ENCODE measurements around the gene LAPTM5. TPM values are rescaled to one million over a fixed set of nuclear protein-coding genes. Genes with fewer than 3 reads are reported as not detected.

The LAPTM5 gene
- total RNA-seq, 1 experiment from 2014 or later, result 0.15 TPM

GRCh38 chr1:30683699-30684098, 73.9 kb downstream of the LAPTM5 start:
- H2BK12ac ChIP-seq (ENCODE audit: insufficient read length, low read depth, low read length), result no peak overlapping the region
- H2AFZ ChIP-seq (ENCODE audit: low read length), result no peak overlapping the region
- no peak overlapping the region for H3T11ph ChIP-seq (ENCODE audit: low read length)
- Mint-ChIP-seq H3K27ac (no peak overlapping the region), H3K27me3 (ENCODE audit: low read depth) (peaks cover 35% of the 10 kb centered on the region), H3K9me3 (peaks cover 3 to 9% of the 10 kb centered on the region in 2 experiments; a peak in 4 of 5 replicates), H3K4me1 (peaks cover 10 to 16% of the 10 kb centered on the region in 2 experiments), H3K36me3 (ENCODE audit: insufficient read depth in 1 of 3, low read depth in 3 of 3) (no peaks in the 10 kb centered on the region; a peak in 2 of 7 replicates), H3K4me3 (no peak overlapping the region)
- no peaks in the 10 kb centered on the region for H3K79me1 ChIP-seq (ENCODE audit: insufficient read depth, low read depth, low read length, poor library complexity, severe bottlenecking)
- no peak overlapping the region for H3K27ac ChIP-seq (ENCODE audit: insufficient read length, low read depth, low read length)
- no peak overlapping the region for H4K91ac ChIP-seq (ENCODE audit: insufficient read length, low read depth, low read length)
- H3K4me2 ChIP-seq (ENCODE audit: insufficient read depth, insufficient read length, low read length), result no peak overlapping the region
- H3K23ac ChIP-seq (ENCODE audit: insufficient read length, low read depth, low read length), result no peak overlapping the region
- H2BK5ac ChIP-seq (ENCODE audit: insufficient read length, low read length), result no peak overlapping the region
- peaks cover 4% of the 10 kb centered on the region; the same call in 1 of the 2 replicates for H3K4me1 ChIP-seq (ENCODE audit: insufficient read depth, low read length)
- no peak overlapping the region for H3K14ac ChIP-seq (ENCODE audit: insufficient read depth, low read length)
- no peaks in the 10 kb centered on the region for H3K23me2 ChIP-seq (ENCODE audit: insufficient read length, low read depth, low read length, poor library complexity, severe bottlenecking)
- no peak overlapping the region for H4K5ac ChIP-seq (ENCODE audit: insufficient read length, low read depth, low read length)
- no peak overlapping the region for H2BK120ac ChIP-seq (ENCODE audit: low read depth, low read length, poor library complexity, severe bottlenecking)
- H3K27me3 ChIP-seq (ENCODE audit: insufficient read depth, low read length), result no peaks in the 10 kb centered on the region
- WGBS (ENCODE audit: extremely low coverage, insufficient read length, low lambda C conversion rate), result no CpG with 5 or more reads among the region's 5 CpGs
- no peak overlapping the region for H3K9ac ChIP-seq (ENCODE audit: extremely low read depth, insufficient read length, low read length)
- no peaks in the 10 kb centered on the region for H3K9me3 ChIP-seq (ENCODE audit: control insufficient read depth, low read depth, low read length)
- TF ChIP-seq, protein P1, sequence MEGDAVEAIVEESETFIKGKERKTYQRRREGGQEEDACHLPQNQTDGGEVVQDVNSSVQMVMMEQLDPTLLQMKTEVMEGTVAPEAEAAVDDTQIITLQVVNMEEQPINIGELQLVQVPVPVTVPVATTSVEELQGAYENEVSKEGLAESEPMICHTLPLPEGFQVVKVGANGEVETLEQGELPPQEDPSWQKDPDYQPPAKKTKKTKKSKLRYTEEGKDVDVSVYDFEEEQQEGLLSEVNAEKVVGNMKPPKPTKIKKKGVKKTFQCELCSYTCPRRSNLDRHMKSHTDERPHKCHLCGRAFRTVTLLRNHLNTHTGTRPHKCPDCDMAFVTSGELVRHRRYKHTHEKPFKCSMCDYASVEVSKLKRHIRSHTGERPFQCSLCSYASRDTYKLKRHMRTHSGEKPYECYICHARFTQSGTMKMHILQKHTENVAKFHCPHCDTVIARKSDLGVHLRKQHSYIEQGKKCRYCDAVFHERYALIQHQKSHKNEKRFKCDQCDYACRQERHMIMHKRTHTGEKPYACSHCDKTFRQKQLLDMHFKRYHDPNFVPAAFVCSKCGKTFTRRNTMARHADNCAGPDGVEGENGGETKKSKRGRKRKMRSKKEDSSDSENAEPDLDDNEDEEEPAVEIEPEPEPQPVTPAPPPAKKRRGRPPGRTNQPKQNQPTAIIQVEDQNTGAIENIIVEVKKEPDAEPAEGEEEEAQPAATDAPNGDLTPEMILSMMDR (conservative IDR thresholded peaks at IDR 0.05), result no peak
- H2BK20ac ChIP-seq (ENCODE audit: low read depth, low read length, poor library complexity, severe bottlenecking), result no peak overlapping the region
- no peak overlapping the region for H3K56ac ChIP-seq (ENCODE audit: insufficient read length, low read depth, low read length)
- DNase-seq, result no peak
- H3K4ac ChIP-seq (ENCODE audit: low read depth, low read length), result no peak overlapping the region
- no peaks in the 10 kb centered on the region for H3K79me2 ChIP-seq (ENCODE audit: insufficient read depth, low read length)
- no peak overlapping the region for H2AK5ac ChIP-seq (ENCODE audit: insufficient read length, low read length)
- no peak overlapping the region for H4K8ac ChIP-seq (replicated peaks; ENCODE audit: insufficient read length, low read depth, low read length)
- H2BK15ac ChIP-seq (ENCODE audit: low read depth, low read length), result no peak overlapping the region
- H4K20me1 ChIP-seq (ENCODE audit: control insufficient read depth, insufficient read depth, insufficient read length), result no peaks in the 10 kb centered on the region
- no peak overlapping the region for H3K18ac ChIP-seq (ENCODE audit: insufficient read length, low read depth, low read length)

Small RNA genes lying within 50 kb of the gene (microRNA-seq; reads per million reads assigned to microRNA genes)
- not detected for gene MIR4420 (ENCODE audit: borderline microRNAs expressed)

Other genes starting within 250 kb of the LAPTM5 start
- not detected in 2 replicates for gene MATN1, start 34.2 kb downstream of the LAPTM5 start, total RNA-seq (2021)
- gene SDC3, start 151.0 kb upstream of the LAPTM5 start, total RNA-seq (2021), result 24.2 and 25.9 TPM in 2 replicates